Caco-2 (cell line): ENCODE results near the gene PTPRN2. TPM values are rescaled to one million over a fixed set of nuclear protein-coding genes. Genes with fewer than 3 reads are reported as not detected.

ENCODE experiments used
- BruUV-seq: library from RNA; stranded (reverse); fragments of 400-500 nt; replicated peaks from 2 replicates; lab custom pipeline; 2021; lab: Mats Ljungman, UMichigan
- CTCF ChIA-PET: fragments of 300-600 bp; sonication (Branson Sonifier 250); formaldehyde crosslinking; loops from one replicate; lab custom pipeline; 2022; ENCODE audit warnings: antibody characterized with exemption; lab: Charles Lee
- POLR2A ChIA-PET: fragments of 300-600 bp; sonication (Branson Sonifier 250); formaldehyde crosslinking; loops from one replicate; lab custom pipeline; 2022; ENCODE audit warnings: antibody characterized with exemption; lab: Charles Lee
- DNase-seq, 2 experiments: peaks; one replicate each; pipeline versions ENCODE4 v3.0.0 to v3.0.0-alpha.2; 2020 to 2022
- H3K27me3 ChIP-seq: replicated peaks from 2 replicates; pipeline ENCODE4 v1.6.0; 2011; ENCODE audit warnings: low read length; ENCODE audit not compliant: control insufficient read depth, insufficient read depth
- H3K36me3 ChIP-seq: 2 replicates; pipeline ENCODE4 v1.5.1; 2011; ENCODE audit warnings: low read length; ENCODE audit not compliant: control insufficient read depth, insufficient read depth
- H3K4me1 ChIP-seq: fragments of 250-450 bp; sonication (Bioruptor Pico); 2 replicates; pipeline ENCODE4 v1.5.1; 2020; ENCODE audit warnings: mild to moderate bottlenecking
- H3K4me3 ChIP-seq: 2 replicates; pipeline ENCODE4 v1.5.1; 2011; ENCODE audit warnings: low read depth, mild to moderate bottlenecking, control low read depth, low read length
- H3K9me3 ChIP-seq: fragments of 250-450 bp; sonication (Bioruptor Pico); 2 replicates; pipeline ENCODE4 v1.5.1; 2020; ENCODE audit warnings: mild to moderate bottlenecking, moderate library complexity
- H3K27ac Mint-ChIP-seq: one replicate; pipeline ENCODE4 v1.8.0; 2022; ENCODE audit warnings: mixed read lengths; ENCODE audit not compliant: unreplicated experiment
- H3K27me3 Mint-ChIP-seq: one replicate; pipeline ENCODE4 v1.8.0; 2022; ENCODE audit warnings: mixed read lengths; ENCODE audit not compliant: insufficient read depth, unreplicated experiment
- H3K36me3 Mint-ChIP-seq: one replicate; pipeline ENCODE4 v1.8.0; 2022; ENCODE audit warnings: mild to moderate bottlenecking, mixed read lengths; ENCODE audit not compliant: insufficient read depth, unreplicated experiment
- H3K4me1 Mint-ChIP-seq: one replicate; pipeline ENCODE4 v1.8.0; 2022; ENCODE audit warnings: low read depth, mixed read lengths; ENCODE audit not compliant: unreplicated experiment
- H3K4me3 Mint-ChIP-seq: one replicate; pipeline ENCODE4 v1.8.0; 2022; ENCODE audit warnings: mild to moderate bottlenecking, moderate library complexity, mixed read lengths; ENCODE audit not compliant: unreplicated experiment
- H3K9me3 Mint-ChIP-seq: one replicate; pipeline ENCODE4 v1.8.0; 2022; ENCODE audit warnings: mixed read lengths; ENCODE audit not compliant: unreplicated experiment
- intact Hi-C: fragments of 100-400 bp; cut with micrococcal nuclease; formaldehyde crosslinking; loops from one replicate; pipeline ENCODE4 v1.10.0; 2022; ENCODE audit not compliant: unreplicated experiment
- total RNA-seq: library from RNA; stranded (reverse); gene quantifications from 2 replicates; pipeline ENCODE4 v1.2.3, GENCODE V29; 2022
- TF ChIP-seq, protein P1 (sequence below), 2 experiments: fragments of 200-600 bp in 1 of 2; IDR thresholded peaks; 1 replicate in 1 of 2; 2 replicates in 1 of 2; pipeline versions ENCODE4 v1.5.1 to v1.8.0; 2011 to 2022; ENCODE audit warnings: antibody characterized with exemption in 1 of 2, control low read depth in 1 of 2, inconsistent platforms in 1 of 2, low read depth in 1 of 2, low read length in 1 of 2, mild to moderate bottlenecking in 1 of 2, moderate library complexity in 1 of 2; ENCODE audit not compliant: insufficient read depth in 1 of 2, severe bottlenecking in 1 of 2, unreplicated experiment in 1 of 2

The PTPRN2 gene
- total RNA-seq, 1 experiment from 2014 or later: 1.4 TPM

DNA sequence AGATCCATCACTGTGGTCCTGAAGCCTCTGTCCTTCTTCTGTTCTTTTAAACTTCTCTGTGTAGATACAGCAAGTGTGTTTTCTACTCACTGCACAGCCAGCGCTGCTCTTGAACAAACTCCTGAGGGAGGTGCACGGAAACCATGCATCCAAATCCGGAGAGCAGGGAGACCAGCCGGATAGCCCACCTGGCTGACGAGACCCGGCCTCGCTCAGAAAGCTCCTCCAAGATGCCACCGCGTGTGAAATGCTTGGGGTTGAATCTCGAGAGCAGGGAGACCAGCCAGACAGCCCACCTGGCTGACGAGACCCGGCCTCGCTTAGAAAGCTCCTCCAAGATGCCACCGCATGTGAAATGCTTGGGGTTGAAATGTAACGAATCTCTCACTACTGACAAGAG lies 602.0 kb downstream of the PTPRN2 start:
- CTCF ChIA-PET: no interaction called here
- no TSS peak for BruUV-seq
- intact Hi-C loops: no loop called here
- no peaks in the 10 kb centered on the region for H3K4me1 ChIP-seq
- Mint-ChIP-seq H3K4me3 (no peak overlapping the region), H3K9me3 (peaks cover 10% of the 10 kb centered on the region), H3K4me1 (no peaks in the 10 kb centered on the region), H3K27me3 (no peaks in the 10 kb centered on the region), H3K27ac (no peak overlapping the region), H3K36me3 (peaks cover 5% of the 10 kb centered on the region)
- H3K27me3 ChIP-seq: no peaks in the 10 kb centered on the region
- TF ChIP-seq, protein P1, sequence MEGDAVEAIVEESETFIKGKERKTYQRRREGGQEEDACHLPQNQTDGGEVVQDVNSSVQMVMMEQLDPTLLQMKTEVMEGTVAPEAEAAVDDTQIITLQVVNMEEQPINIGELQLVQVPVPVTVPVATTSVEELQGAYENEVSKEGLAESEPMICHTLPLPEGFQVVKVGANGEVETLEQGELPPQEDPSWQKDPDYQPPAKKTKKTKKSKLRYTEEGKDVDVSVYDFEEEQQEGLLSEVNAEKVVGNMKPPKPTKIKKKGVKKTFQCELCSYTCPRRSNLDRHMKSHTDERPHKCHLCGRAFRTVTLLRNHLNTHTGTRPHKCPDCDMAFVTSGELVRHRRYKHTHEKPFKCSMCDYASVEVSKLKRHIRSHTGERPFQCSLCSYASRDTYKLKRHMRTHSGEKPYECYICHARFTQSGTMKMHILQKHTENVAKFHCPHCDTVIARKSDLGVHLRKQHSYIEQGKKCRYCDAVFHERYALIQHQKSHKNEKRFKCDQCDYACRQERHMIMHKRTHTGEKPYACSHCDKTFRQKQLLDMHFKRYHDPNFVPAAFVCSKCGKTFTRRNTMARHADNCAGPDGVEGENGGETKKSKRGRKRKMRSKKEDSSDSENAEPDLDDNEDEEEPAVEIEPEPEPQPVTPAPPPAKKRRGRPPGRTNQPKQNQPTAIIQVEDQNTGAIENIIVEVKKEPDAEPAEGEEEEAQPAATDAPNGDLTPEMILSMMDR (IDR thresholded peaks at IDR 0.05; ENCODE audit: insufficient read depth in 1 of 2, low read depth in 1 of 2, low read length in 1 of 2, severe bottlenecking in 1 of 2, unreplicated experiment in 1 of 2): no peak
- no peaks in the 10 kb centered on the region for H3K36me3 ChIP-seq
- no peak for DNase-seq
- no peak overlapping the region for H3K4me3 ChIP-seq
- POLR2A ChIA-PET: no interaction called here
- no peaks in the 10 kb centered on the region for H3K9me3 ChIP-seq

DNA sequence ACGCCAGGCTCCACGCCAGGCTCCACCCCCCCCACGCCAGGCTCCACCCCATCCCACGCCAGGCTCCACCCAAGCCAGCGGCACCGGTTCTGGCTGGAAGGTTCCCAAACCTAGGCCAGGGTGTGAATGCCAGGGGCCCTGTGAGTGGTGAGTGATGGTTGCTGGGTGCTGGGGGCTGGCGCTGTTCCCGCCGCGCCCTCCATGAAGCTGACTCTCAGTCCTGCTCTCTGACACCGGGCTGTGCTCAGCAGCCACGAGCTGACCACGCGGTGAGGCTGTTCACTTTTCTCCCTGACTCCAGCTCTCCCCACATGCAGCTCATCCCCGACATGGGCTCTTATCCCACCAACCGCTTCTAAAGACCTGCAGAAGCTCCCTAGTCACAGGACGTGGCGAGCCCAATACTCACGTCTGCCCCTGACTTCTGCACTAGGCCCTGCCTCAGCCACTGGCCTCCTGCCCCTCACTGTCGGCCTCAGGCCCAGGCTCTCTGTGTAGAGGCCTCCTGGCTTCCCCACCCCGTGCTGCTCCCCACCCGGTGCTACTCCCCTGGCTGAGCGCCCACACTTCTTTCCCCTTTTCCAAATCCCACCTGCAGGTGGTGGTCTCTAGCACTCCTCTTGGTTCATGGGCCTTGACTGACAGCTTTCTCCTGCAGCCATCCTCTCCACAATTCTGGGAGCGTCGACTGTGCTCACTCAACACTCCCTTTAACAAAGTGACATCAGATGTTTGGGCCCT lies 603.0 kb downstream of the PTPRN2 start:
- no peaks in the 10 kb centered on the region for H3K4me1 Mint-ChIP-seq
- H3K9me3 Mint-ChIP-seq: peaks cover 10% of the 10 kb centered on the region
- Histone ChIP-seq H3K9me3 (no peaks in the 10 kb centered on the region), H3K4me1 (no peaks in the 10 kb centered on the region), H3K36me3 (no peaks in the 10 kb centered on the region), H3K27me3 (no peaks in the 10 kb centered on the region), H3K4me3 (no peak overlapping the region)
- CTCF ChIA-PET: no interaction called here
- POLR2A ChIA-PET: no interaction called here
- DNase-seq: no peak
- peaks cover 5% of the 10 kb centered on the region for H3K36me3 Mint-ChIP-seq
- no peak overlapping the region for H3K27ac Mint-ChIP-seq
- intact Hi-C loops: no loop called here
- H3K4me3 Mint-ChIP-seq: no peak overlapping the region
- BruUV-seq: no TSS peak
- TF ChIP-seq, protein P1 (IDR thresholded peaks at IDR 0.05; ENCODE audit: insufficient read depth in 1 of 2, low read depth in 1 of 2, low read length in 1 of 2, severe bottlenecking in 1 of 2, unreplicated experiment in 1 of 2): no peak
- no peaks in the 10 kb centered on the region for H3K27me3 Mint-ChIP-seq

DNA sequence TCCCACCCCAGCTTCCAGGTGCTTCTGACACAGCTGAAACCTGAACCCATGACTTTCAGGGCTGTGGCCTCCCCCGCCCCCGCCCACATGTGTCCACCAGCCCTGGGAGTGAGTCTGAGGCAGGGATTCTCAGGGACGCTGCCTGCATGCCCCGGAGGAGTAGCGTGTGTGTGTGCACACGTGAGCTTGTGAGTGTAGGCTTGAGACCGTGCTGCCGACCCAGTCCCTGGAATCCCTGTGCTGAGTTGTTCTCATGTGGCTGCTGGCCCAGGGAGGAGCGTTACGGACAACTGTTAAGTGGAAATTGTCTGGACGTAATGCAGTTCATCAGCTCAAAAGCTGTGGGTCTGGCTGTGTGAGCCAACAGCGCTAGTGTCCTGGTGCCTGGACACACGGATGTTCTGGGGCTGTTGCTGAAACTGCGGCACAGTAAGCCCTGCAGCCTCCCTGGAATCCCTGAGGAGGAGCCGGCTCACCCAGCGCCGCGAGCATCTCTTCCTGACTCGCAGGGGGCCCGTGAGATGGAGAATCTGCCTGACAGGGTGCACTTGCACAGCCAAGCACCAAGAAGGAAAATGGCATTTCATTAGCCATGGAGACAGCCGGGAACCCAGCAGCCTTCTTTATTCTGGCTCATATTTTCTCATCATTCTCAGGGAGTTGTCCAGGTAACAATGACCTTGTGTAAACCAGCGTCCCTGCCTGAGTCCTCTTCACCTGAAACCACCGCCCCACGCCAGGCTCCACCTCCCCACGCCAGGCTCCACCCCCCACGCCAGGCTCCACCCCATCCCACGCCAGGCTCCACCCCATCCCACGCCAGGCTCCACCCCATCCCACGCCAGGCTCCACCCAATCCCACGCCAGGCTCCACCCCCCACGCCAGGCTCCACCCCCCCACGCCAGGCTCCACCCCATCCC lies 603.9 kb downstream of the PTPRN2 start:
- no peaks in the 10 kb centered on the region for H3K9me3 ChIP-seq
- no TSS peak for BruUV-seq
- H3K36me3 ChIP-seq: no peaks in the 10 kb centered on the region
- ChIA-PET CTCF (no interaction called here), POLR2A (no interaction called here)
- no peak overlapping the region for H3K27ac Mint-ChIP-seq
- no peak for DNase-seq
- intact Hi-C loops: no loop called here
- H3K36me3 Mint-ChIP-seq: peaks cover 5% of the 10 kb centered on the region
- no peaks in the 10 kb centered on the region for H3K4me1 ChIP-seq
- H3K4me3 Mint-ChIP-seq: no peak overlapping the region
- no peak overlapping the region for H3K4me3 ChIP-seq
- H3K27me3 ChIP-seq: no peaks in the 10 kb centered on the region
- H3K9me3 Mint-ChIP-seq: peaks cover 10% of the 10 kb centered on the region
- H3K4me1 Mint-ChIP-seq: no peaks in the 10 kb centered on the region
- H3K27me3 Mint-ChIP-seq: no peaks in the 10 kb centered on the region
- TF ChIP-seq, protein P1 (IDR thresholded peaks at IDR 0.05; ENCODE audit: insufficient read depth in 1 of 2, low read depth in 1 of 2, low read length in 1 of 2, severe bottlenecking in 1 of 2, unreplicated experiment in 1 of 2): no peak
